ENCODE measurements around the gene CDKN2A.
A peak's percentile ranks its signal among the peaks of the same experiment; 100 is the strongest.

Gene CDKN2A

GRCh38 chr9:22005702-22006606 is 11.8 kb upstream of the CDKN2A start:
- no peak for DNase-seq (ENCODE audit: low read depth)

- no peak for DNase-seq (ENCODE audit: low read depth)
Measured at GRCh38 chr9:22005021-22005701, 11.0 kb upstream of the CDKN2A start.

- no peak for DNase-seq (ENCODE audit: low read depth)
Measured at GRCh38 chr9:22002038-22002437, 7.8 kb upstream of the CDKN2A start.

- no peak for DNase-seq (ENCODE audit: low read depth)
Measured at GRCh38 chr9:21998026-21998425, 3.8 kb upstream of the CDKN2A start.

GRCh38 chr9:21997480-21997879 is 3.3 kb upstream of the CDKN2A start:
- no peak for DNase-seq (ENCODE audit: low read depth)

- no peak for DNase-seq (ENCODE audit: low read depth)
Measured at GRCh38 chr9:21996858-21997257, 2.7 kb upstream of the CDKN2A start.

GRCh38 chr9:21996438-21996837 is 2.2 kb upstream of the CDKN2A start:
- no peak for DNase-seq (ENCODE audit: low read depth)

- peak; percentile 72 for DNase-seq (ENCODE audit: low read depth)
Measured at GRCh38 chr9:21995666-21996398, 1.6 kb upstream of the CDKN2A start.

GRCh38 chr9:21995006-21995665 is 944 bp upstream of the CDKN2A start:
- DNase-seq (ENCODE audit: low read depth) = peak; percentile 87

GRCh38 chr9:21994556-21995005 is 389 bp upstream of the CDKN2A start, which contains the start of gene CDKN2B-AS1:
Gene CDKN2B-AS1, plus strand, starts transcription at chr9:21994791.
- DNase-seq (ENCODE audit: low read depth) = peak; percentile 91

GRCh38 chr9:21993007-21993406 is 1.2 kb downstream of the CDKN2A start:
- DNase-seq (ENCODE audit: low read depth) = no peak

GRCh38 chr9:21991072-21991959 is 2.9 kb downstream of the CDKN2A start:
- DNase-seq (ENCODE audit: low read depth) = no peak

- no peak for DNase-seq (ENCODE audit: low read depth)
Measured at GRCh38 chr9:21989440-21990189, 4.6 kb downstream of the CDKN2A start.

- no peak for DNase-seq (ENCODE audit: low read depth)
Measured at GRCh38 chr9:21988056-21988990, 5.9 kb downstream of the CDKN2A start.

- no peak for DNase-seq (ENCODE audit: low read depth)
Measured at GRCh38 chr9:21985964-21986667, 8.1 kb downstream of the CDKN2A start.

- DNase-seq (ENCODE audit: low read depth) = no peak
Measured at GRCh38 chr9:21984101-21984500, 10.1 kb downstream of the CDKN2A start.

GRCh38 chr9:21983561-21983935 is 10.6 kb downstream of the CDKN2A start:
- no peak for DNase-seq (ENCODE audit: low read depth)

GRCh38 chr9:21982861-21983560 is 11.2 kb downstream of the CDKN2A start:
- no peak for DNase-seq (ENCODE audit: low read depth)

All from ELR (cell line).